Heart left ventricle (tissue), 16 donors: ENCODE measurements around the gene NBL1. TPM values are rescaled to one million over a fixed set of nuclear protein-coding genes. Genes with fewer than 3 reads are reported as not detected.

ENCODE experiments used
- ATAC-seq, 4 donors: fragments of 200-7000 bp; cut with Tn5 transposase; one replicate each; pipeline ENCODE4 v1.9.1; 2020 to 2022; ENCODE audit warnings: moderate library complexity in 4 of 4, mild to moderate bottlenecking in 3 of 4, moderate number of reproducible peaks in 1 of 4
- DNase-seq, 5 donors: peaks; one replicate each; pipeline ENCODE4 v3.0.0-alpha.2; 2020
- H3K27ac ChIP-seq, 12 donors: fragments of 200-600 bp; sonication (generic) in 4 of 12; one replicate each; pipeline versions ENCODE4 v1.5.0 to v1.8.0; 2016 to 2022; ENCODE audit warnings: mild to moderate bottlenecking in 2 of 12
- H3K27me3 ChIP-seq, 9 donors: fragments of 200-600 bp; sonication (generic) in 2 of 9; one replicate each; pipeline versions ENCODE4 v1.5.1 to v1.8.0; 2016 to 2022; ENCODE audit warnings: mild to moderate bottlenecking in 3 of 9
- H3K36me3 ChIP-seq, 9 donors: fragments of 200-600 bp; sonication (generic) in 2 of 9; one replicate each; pipeline versions ENCODE4 v1.5.0 to v1.8.0; 2018 to 2022; ENCODE audit warnings: mild to moderate bottlenecking in 2 of 9
- H3K4me1 ChIP-seq, 12 donors: fragments of 200-600 bp; sonication (generic) in 4 of 12; one replicate each; pipeline versions ENCODE4 v1.5.0 to v1.8.0; 2016 to 2022; ENCODE audit warnings: mild to moderate bottlenecking in 3 of 12
- H3K4me3 ChIP-seq, 12 donors: fragments of 200-600 bp; sonication (generic) in 4 of 12; one replicate each; pipeline versions ENCODE4 v1.5.0 to v1.8.0; 2017 to 2022; ENCODE audit warnings: mild to moderate bottlenecking in 9 of 12, moderate library complexity in 4 of 12
- H3K9me3 ChIP-seq, 12 donors: fragments of 200-600 bp; sonication (generic) in 4 of 12; one replicate each; pipeline versions ENCODE4 v1.5.0 to v1.8.0; 2016 to 2022; ENCODE audit warnings: mild to moderate bottlenecking in 1 of 12
- CTCF ChIP-seq, 12 donors: fragments of 200-600 bp; sonication (generic) in 4 of 12; IDR thresholded peaks; one replicate each; pipeline versions ENCODE4 v1.5.0 to v1.8.0; 2018 to 2022; ENCODE audit warnings: antibody characterized with exemption in 12 of 12, mild to moderate bottlenecking in 5 of 12
- POLR2A ChIP-seq, 2 donors: fragments of 450-650 bp; IDR thresholded peaks; one replicate each; pipeline ENCODE4 v1.6.1; 2017; ENCODE audit warnings: antibody characterized with exemption in 2 of 2, mild to moderate bottlenecking in 2 of 2, moderate library complexity in 2 of 2
- WGBS, 4 donors: extraction: QIAGEN DNeasy Blood & Tissue Kit in 2 of 4; methylation state at CpG; one replicate each; pipeline versions ENCODE4 v1.1.5 to v1.1.7; 2013 to 2018; 5-methylcytosine and 5-hydroxymethylcytosine counted together
- intact Hi-C, 10 donors: fragments of 100-400 bp; cut with DNase I; formaldehyde crosslinking; loops; one replicate each; pipeline versions ENCODE4 v1.11.1 to v1.14.2; 2022
- polyA plus RNA-seq, 2 donors: library from polyadenylated mRNA; stranded (reverse); fragments of 200-250 nt; gene quantifications; one replicate each; pipeline ENCODE4 v1.2.3, GENCODE V29; 2013
- total RNA-seq, 9 donors: library from RNA; depleted of rRNA in 2 of 9; stranded (reverse); fragments of >200 nt in 2 of 9; fragmentation: NEBNext Ultra II Directional in 3 of 9; extraction: Animal tissue kit (Norgen Biotek cat#: 25700) in 3 of 9; gene quantifications; one replicate each; pipeline versions ENCODE4 v1.1.0 to v1.2.4, GENCODE V29; 2016 to 2023
- donor health status: ischemic (EF 13 %, LVEDD 7.1; RV severe dilation, severe dysfunction).
- donor health status: healthy with polysubstance abuse.
- donor health status: DM: no; HTN: yes; CAD: no.
- donor health status: DM: no; HTN: no; CAD: no.
- donor health status: ischemic (EF 25% LVEDD 6.9; RV normal size, moderate dysfunction).
- donor health status: ischemic (EF 25% LVEDD 5.7; RV mildly dilated, moderate dysfunction).
- donor health status: healthy.
- donor health status: DM: yes; HTN: yes; CAD: no.
- donor health status: ischemic (EF 35%, LVEDD 5.7; RV mildly dilated, moderate dysfunction).
- donor health status: nonischemic (EF 11% LVEDD 7.7; RV severe dilation, severe dysfunction).
- donor health status: DM: yes; HTN: yes; CAD: no.
- donor health status: PGD.
- donor health status: ischemic (EF 29% LVEDD 5.4; RV normal size, mild dysfunction).
- donor health status: nonischemic (EF 23%, LVEDD 6.1; RV moderate dilation, normal function).

The NBL1 gene
- total and polyA plus RNA-seq, 11 donors, result 19.3 to 61.4 (median 33.1) TPM

GRCh38 chr1:19704247-19705113 is 60.4 kb downstream of the NBL1 start:
- intact Hi-C loops, result loop anchor here in 8 of 10 donors (1.0 to 5.0 kb wide), 4 partner anchors 42 to 44 kb away; partner anchors contain the start of gene HTR6 (in 3 of the 8)
- Histone ChIP-seq H3K27me3 (no peaks in the 10 kb centered on the region), H3K27ac (no peak overlapping the region), H3K9me3 (no peaks in the 10 kb centered on the region), H3K4me3 (no peak overlapping the region), H3K4me1 (peaks cover 0 to 9% (median 4%) of the 10 kb centered on the region in 12 donors), H3K36me3 (peaks cover 0 to 19% (median 0%) of the 10 kb centered on the region in 9 donors)
- TF ChIP-seq POLR2A (IDR thresholded peaks at IDR 0.05) (no peak), CTCF (IDR thresholded peaks at IDR 0.05) (peak; percentile 85 to 96 (median 92))
- ATAC-seq (peak; percentile 70 to 93 (median 90)), DNase-seq (peak; percentile 64 to 80 (median 70))
- WGBS, 4 donors, result 13 to 19% (median 17%) methylated on average over 19 of the region's 19 CpGs

- no peak overlapping the region for H3K4me3 ChIP-seq
- H3K27ac ChIP-seq, result no peak overlapping the region
- 86 to 91% (median 90%) methylated on average over 4 of the region's 4 CpGs for WGBS, 4 donors
- intact Hi-C loops, result loop anchor here in 3 of 10 donors (2.0 kb wide), 1 partner anchor 45 kb away; no protein-coding TSS in a partner anchor
- peaks cover 0 to 11% (median 0%) of the 10 kb centered on the region in 9 donors for H3K36me3 ChIP-seq
- H3K4me1 ChIP-seq, result peaks cover 0 to 9% (median 4%) of the 10 kb centered on the region in 12 donors
- DNase-seq, result no peak
- ATAC-seq, result no peak
- no peaks in the 10 kb centered on the region for H3K9me3 ChIP-seq
- no peaks in the 10 kb centered on the region for H3K27me3 ChIP-seq
- TF ChIP-seq CTCF (IDR thresholded peaks at IDR 0.05), result no peak
- TF ChIP-seq POLR2A (IDR thresholded peaks at IDR 0.05), result no peak
These were observed 61.4 kb downstream of the NBL1 start for GRCh38 chr1:19705464-19705863.

GRCh38 chr1:19706136-19706535 is 62.0 kb downstream of the NBL1 start:
- no peak for DNase-seq
- ATAC-seq, result no peak
- intact Hi-C loops, result loop anchor here in 1 of 10 donors (2.0 kb wide), 1 partner anchor 43 kb away; no protein-coding TSS in a partner anchor
- no peaks in the 10 kb centered on the region for H3K9me3 ChIP-seq
- H3K4me1 ChIP-seq, result peaks cover 0 to 9% (median 4%) of the 10 kb centered on the region in 12 donors
- H3K27ac ChIP-seq, result no peak overlapping the region
- TF ChIP-seq CTCF (IDR thresholded peaks at IDR 0.05), result no peak
- WGBS, 4 donors, result 91 to 95% (median 94%) methylated on average over 4 of the region's 4 CpGs
- H3K4me3 ChIP-seq, result no peak overlapping the region
- no peaks in the 10 kb centered on the region for H3K27me3 ChIP-seq
- peaks cover 0 to 5% (median 0%) of the 10 kb centered on the region in 9 donors for H3K36me3 ChIP-seq

Other genes starting within 250 kb of the NBL1 start
- 100 to 1,000 TPM in 8 of 9 donors, 10 to 100 TPM in 1; 77.8 to 348 (median 237) TPM for gene CAPZB, start 158.8 kb upstream of the NBL1 start, total RNA-seq
- gene CAPZB, start 158.8 kb upstream of the NBL1 start, polyA plus RNA-seq, result 100 to 1,000 TPM; 228 to 255 TPM
- not detected for gene HTR6, start 20.6 kb downstream of the NBL1 start, total RNA-seq
- gene HTR6, start 20.6 kb downstream of the NBL1 start, polyA plus RNA-seq, result not detected
- gene TMCO4, start 155.6 kb downstream of the NBL1 start, total RNA-seq, result 10 to 100 TPM in 4 of 9 donors, 1 to 10 TPM in 5; 6.3 to 14.3 (median 9.6) TPM
- 1 to 10 TPM; 6.4 to 7.6 TPM for gene TMCO4, start 155.6 kb downstream of the NBL1 start, polyA plus RNA-seq
- gene RNF186, start 171.0 kb downstream of the NBL1 start, total RNA-seq, result not detected
- not detected for gene RNF186, start 171.0 kb downstream of the NBL1 start, polyA plus RNA-seq
- gene OTUD3, start 238.1 kb downstream of the NBL1 start, total RNA-seq, result 1 to 10 TPM; 1.8 to 6.3 (median 4.2) TPM
- gene OTUD3, start 238.1 kb downstream of the NBL1 start, polyA plus RNA-seq, result 1 to 10 TPM; 2.3 to 2.8 TPM